Ishikawa (cell line): Measurements from ENCODE around the gene RTN1.

ENCODE experiments used
- CEBPB ChIP-seq: IDR thresholded peaks from 2 replicates; pipeline ENCODE4 v1.6.1; 2012
- CREB1 ChIP-seq: IDR thresholded peaks from 2 replicates; pipeline ENCODE4 v1.6.1; 2012; ENCODE audit warnings: low read depth
- EGR1 ChIP-seq: IDR thresholded peaks from 2 replicates; pipeline ENCODE4 v1.6.1; 2012
- EP300 ChIP-seq: IDR thresholded peaks from 2 replicates; pipeline ENCODE4 v1.6.1; 2012; ENCODE audit warnings: borderline replicate concordance
- FOXM1 ChIP-seq: IDR thresholded peaks from 2 replicates; pipeline ENCODE4 v1.6.1; 2012; ENCODE audit warnings: low read depth, borderline replicate concordance
- MAX ChIP-seq: IDR thresholded peaks from 2 replicates; pipeline ENCODE4 v1.6.1; 2012
- NFIC ChIP-seq: IDR thresholded peaks from 2 replicates; pipeline ENCODE4 v1.6.1; 2012
- RAD21 ChIP-seq: IDR thresholded peaks from 2 replicates; pipeline ENCODE4 v1.6.1; 2012; ENCODE audit warnings: low read depth
- REST ChIP-seq: IDR thresholded peaks from 2 replicates; pipeline ENCODE4 v1.6.1; 2012; ENCODE audit warnings: low read depth, mild to moderate bottlenecking
- TAF1 ChIP-seq: IDR thresholded peaks from 2 replicates; pipeline ENCODE4 v1.6.1; 2012; ENCODE audit warnings: low read depth, mild to moderate bottlenecking
- TCF12 ChIP-seq: IDR thresholded peaks from 2 replicates; pipeline ENCODE4 v1.6.1; 2012; ENCODE audit warnings: low read depth
- TEAD4 ChIP-seq: IDR thresholded peaks from 2 replicates; pipeline ENCODE4 v1.6.1; 2012
- USF1 ChIP-seq: IDR thresholded peaks from 2 replicates; pipeline ENCODE4 v1.6.1; 2012
- YY1 ChIP-seq: IDR thresholded peaks from 2 replicates; pipeline ENCODE4 v1.6.1; 2012; ENCODE audit warnings: low read depth
- ZBTB7A ChIP-seq: IDR thresholded peaks from 2 replicates; pipeline ENCODE4 v1.6.1; 2012; ENCODE audit warnings: low read depth

Gene RTN1

GRCh38 chr14:59870277-59871165 is at the start of gene RTN1:
Gene RTN1, minus strand, starts transcription at chr14:59870776. Its CDS starts 146 bp downstream, at chr14:59870630.
- TF ChIP-seq MAX = no peak
- no peak for TF ChIP-seq FOXM1
- TF ChIP-seq ZBTB7A = no peak
- TF ChIP-seq EP300 = no peak
- TF ChIP-seq CREB1 = no peak
- no peak for TF ChIP-seq YY1
- no peak for TF ChIP-seq RAD21
- TF ChIP-seq USF1 = no peak
- TF ChIP-seq TAF1 = no peak
- no peak for TF ChIP-seq CEBPB
- no peak for TF ChIP-seq REST
- TF ChIP-seq TCF12 = no peak
- TF ChIP-seq TEAD4 = no peak
- no peak for TF ChIP-seq NFIC
- TF ChIP-seq EGR1 = no peak

- TF ChIP-seq EGR1 = no peak
- no peak for TF ChIP-seq FOXM1
- TF ChIP-seq CREB1 = no peak
- no peak for TF ChIP-seq NFIC
- no peak for TF ChIP-seq USF1
- no peak for TF ChIP-seq MAX
- TF ChIP-seq RAD21 = no peak
- TF ChIP-seq TCF12 = no peak
- TF ChIP-seq TEAD4 = no peak
- no peak for TF ChIP-seq YY1
- TF ChIP-seq EP300 = no peak
- no peak for TF ChIP-seq CEBPB
- TF ChIP-seq TAF1 = no peak
- no peak for TF ChIP-seq ZBTB7A
- TF ChIP-seq REST = no peak
These were observed 49.8 kb upstream of the RTN1 start for GRCh38 chr14:59920378-59920683.

- no peak for TF ChIP-seq RAD21
- TF ChIP-seq TAF1 = no peak
- no peak for TF ChIP-seq EGR1
- no peak for TF ChIP-seq TCF12
- peak; percentile 67 for TF ChIP-seq USF1
- TF ChIP-seq NFIC = no peak
- TF ChIP-seq ZBTB7A = no peak
- TF ChIP-seq MAX = peak; percentile 49; the same call in 1 of the 2 replicates
These were observed 49.2 kb upstream of the RTN1 start, which contains the start of gene LRRC9 for GRCh38 chr14:59919570-59920377. Gene LRRC9, plus strand, starts transcription at chr14:59920144.

GRCh38 chr14:59918824-59919569 is 48.4 kb upstream of the RTN1 start:
- TF ChIP-seq TEAD4 (no peak), RAD21 (peak; percentile 40)
